ENCODE data around the gene FBXO24. TPM values are rescaled to one million over a fixed set of nuclear protein-coding genes. Genes with fewer than 3 reads are reported as not detected.

The FBXO24 gene
- total RNA-seq, 1 donor = 0.54 TPM

GRCh38 chr7:100574362-100575205, 11.5 kb upstream of the FBXO24 start:
- no peak for TF ChIP-seq CTCF (IDR thresholded peaks at IDR 0.05; ENCODE audit: insufficient read depth, low read length)
- no peak overlapping the region for H3K4me3 ChIP-seq (ENCODE audit: low read depth, low read length)
- DNase-seq (ENCODE audit: low read depth) = no peak

- no peak for TF ChIP-seq CTCF (IDR thresholded peaks at IDR 0.05; ENCODE audit: insufficient read depth, low read length)
- no peak for DNase-seq (ENCODE audit: low read depth)
- H3K4me3 ChIP-seq (ENCODE audit: low read depth, low read length) = no peak overlapping the region
Observed at GRCh38 chr7:100575206-100575631, 10.9 kb upstream of the FBXO24 start.

- DNase-seq (ENCODE audit: low read depth) = no peak
- no peak for TF ChIP-seq CTCF (IDR thresholded peaks at IDR 0.05; ENCODE audit: insufficient read depth, low read length)
- no peak overlapping the region for H3K4me3 ChIP-seq (ENCODE audit: low read depth, low read length)
Observed at GRCh38 chr7:100575746-100576383, 10.3 kb upstream of the FBXO24 start.

- no peak overlapping the region for H3K4me3 ChIP-seq (ENCODE audit: low read depth, low read length)
- TF ChIP-seq CTCF (IDR thresholded peaks at IDR 0.05; ENCODE audit: insufficient read depth, low read length) = no peak
- DNase-seq (ENCODE audit: low read depth) = no peak
Observed at GRCh38 chr7:100576384-100576993, 9.6 kb upstream of the FBXO24 start.

- TF ChIP-seq CTCF (IDR thresholded peaks at IDR 0.05; ENCODE audit: insufficient read depth, low read length) = no peak
- no peak overlapping the region for H3K4me3 ChIP-seq (ENCODE audit: low read depth, low read length)
Observed at GRCh38 chr7:100577103-100577502, 9.0 kb upstream of the FBXO24 start.

GRCh38 chr7:100577507-100577906, 8.6 kb upstream of the FBXO24 start:
- DNase-seq (ENCODE audit: low read depth) = no peak
- TF ChIP-seq CTCF (IDR thresholded peaks at IDR 0.05; ENCODE audit: insufficient read depth, low read length) = no peak
- no peak overlapping the region for H3K4me3 ChIP-seq (ENCODE audit: low read depth, low read length)

More at GRCh38 chr7:100577103-100577502, 9.0 kb upstream of the FBXO24 start:
- DNase-seq (ENCODE audit: low read depth) = no peak
